ACHN (cell line): ENCODE data around the gene RAMP1.
"Not testable (repeated sequence)": the region's sequence is repeated elsewhere in the genome, so short reads cannot be mapped to it uniquely, and the experiment has no call there.

Source experiments
- DNase-seq: peaks from one replicate; pipeline ENCODE4 v3.0.0-alpha.2; 2015
- in situ Hi-C: cut with HindIII; loops from 2 replicates; pipeline ENCODE4 v1.10.0; 2017; ENCODE audit warnings: low sequenced_read_pairs, low pct_ligation_motif_present, low pct_unique_long_range_greater_than_20kb

RAMP1 gene

GRCh38 chr2:237859533-237860272 lies at the start of gene RAMP1:
Gene RAMP1, plus strand, starts transcription at chr2:237859623. Its CDS starts 53 bp downstream, at chr2:237859676.
- in situ Hi-C loops, result no loop called here
- DNase-seq, result no peak

GRCh38 chr2:237815637-237816036 lies 43.8 kb upstream of the RAMP1 start:
- in situ Hi-C loops, result no loop called here
- no peak for DNase-seq

GRCh38 chr2:237816531-237816930 lies 42.9 kb upstream of the RAMP1 start:
- in situ Hi-C loops, result no loop called here
- no peak for DNase-seq

- DNase-seq, result no peak
These were observed 41.4 kb upstream of the RAMP1 start for GRCh38 chr2:237818066-237818473.

GRCh38 chr2:237819231-237819630 lies 40.2 kb upstream of the RAMP1 start:
- no peak for DNase-seq

More at GRCh38 chr2:237818066-237818473, 41.4 kb upstream of the RAMP1 start:
- in situ Hi-C loops, result no loop called here

GRCh38 chr2:237820421-237820820 lies 39.0 kb upstream of the RAMP1 start:
- DNase-seq, result no peak
- in situ Hi-C loops, result no loop called here

More at GRCh38 chr2:237819231-237819630, 40.2 kb upstream of the RAMP1 start:
- in situ Hi-C loops, result no loop called here

- DNase-seq, result no peak
- in situ Hi-C loops, result no loop called here
These were observed 35.9 kb upstream of the RAMP1 start for GRCh38 chr2:237823544-237823943.

- no peak for DNase-seq
- in situ Hi-C loops, result no loop called here
These were observed 35.3 kb upstream of the RAMP1 start for GRCh38 chr2:237824085-237824484.

GRCh38 chr2:237827421-237827987 lies 31.9 kb upstream of the RAMP1 start:
- in situ Hi-C loops, result no loop called here
- no peak for DNase-seq

- no peak for DNase-seq
- in situ Hi-C loops, result no loop called here
These were observed 28.9 kb upstream of the RAMP1 start for GRCh38 chr2:237830522-237830921.

GRCh38 chr2:237833546-237833945 lies 25.9 kb upstream of the RAMP1 start:
- in situ Hi-C loops, result no loop called here
- DNase-seq, result no peak

GRCh38 chr2:237835372-237835771 lies 24.1 kb upstream of the RAMP1 start:
- in situ Hi-C loops, result no loop called here
- DNase-seq, result no peak

GRCh38 chr2:237841051-237841450 lies 18.4 kb upstream of the RAMP1 start:
- DNase-seq, result no peak
- in situ Hi-C loops, result no loop called here

- in situ Hi-C loops, DNase-seq: not testable (repeated sequence)
These were observed 10.5 kb upstream of the RAMP1 start for GRCh38 chr2:237848940-237849339.

- no peak for DNase-seq
- in situ Hi-C loops, result no loop called here
These were observed 5.1 kb upstream of the RAMP1 start for GRCh38 chr2:237854295-237854694.

GRCh38 chr2:237857791-237858190 lies 1.6 kb upstream of the RAMP1 start:
- DNase-seq, result no peak
- in situ Hi-C loops, result no loop called here

GRCh38 chr2:237858294-237859081 lies 935 bp upstream of the RAMP1 start:
- in situ Hi-C loops, result no loop called here
- peak; percentile 74 for DNase-seq

GRCh38 chr2:237859082-237859433 lies 365 bp upstream of the RAMP1 start:
- DNase-seq, result no peak
- in situ Hi-C loops, result no loop called here

GRCh38 chr2:237860273-237860935 lies 981 bp downstream of the RAMP1 start:
- DNase-seq, result no peak
- in situ Hi-C loops, result no loop called here
